Right ventricle myocardium inferior (tissue), 1 donor: ENCODE data around the gene SERAC1. TPM values are rescaled to one million over a fixed set of nuclear protein-coding genes. Genes with fewer than 3 reads are reported as not detected.
A peak's percentile ranks its signal among the peaks of the same experiment; 100 is the strongest.
"Not testable (repeated sequence)": the region's sequence is repeated elsewhere in the genome, so short reads cannot be mapped to it uniquely, and the experiment has no call there.

Experiments used
- ATAC-seq: fragments of 200-7000 bp; cut with Tn5 transposase; one replicate; pipeline ENCODE4 v1.9.1; 2020; ENCODE audit warnings: mild to moderate bottlenecking, moderate library complexity
- DNase-seq: peaks from one replicate; pipeline ENCODE4 v3.0.0; 2021; ENCODE audit errors: missing footprints
- intact Hi-C: fragments of 100-400 bp; cut with DNase I; formaldehyde crosslinking; loops from one replicate; pipeline ENCODE4 v1.11.0; 2022
- long read RNA-seq: library from polyadenylated mRNA; unstranded; transcript quantifications from one replicate; pipeline ENCODE4 v2.0.0, GENCODE V29; 2021
- total RNA-seq: library from RNA; stranded (reverse); fragmentation: NEBNext Ultra II Directional; extraction: Animal tissue kit (Norgen Biotek cat#: 25700); gene quantifications from one replicate; pipeline ENCODE4 v1.2.1, GENCODE V29; 2021
- donor health status: DM: no; HTN: yes; CAD: no; lungs with severe emphysema.

The SERAC1 gene
- total RNA-seq, result 5.5 TPM
- long read RNA-seq, transcript SERAC1-202 (17 exons, 3,940 nt), result major isoform, 6 of 6 reads
- long read RNA-seq, partial matches to known transcripts, result 0 of 6 reads
- long read RNA-seq, other reads (novel, unspliced or antisense), result 0 of 6 reads

GRCh38 chr6:158168040-158168289 is at the start of gene SERAC1:
TSS of gene SERAC1 (minus strand) at chr6:158168262. CDS start at chr6:158158363, 9,899 bp downstream.
- ATAC-seq (no peak), DNase-seq (no peak)
- intact Hi-C loops, result no loop called here

- DNase-seq (peak; percentile 73), ATAC-seq (peak; percentile 90)
- intact Hi-C loops, result no loop called here
These were observed 46.0 kb upstream of the SERAC1 start for GRCh38 chr6:158213925-158214674.

DNA sequence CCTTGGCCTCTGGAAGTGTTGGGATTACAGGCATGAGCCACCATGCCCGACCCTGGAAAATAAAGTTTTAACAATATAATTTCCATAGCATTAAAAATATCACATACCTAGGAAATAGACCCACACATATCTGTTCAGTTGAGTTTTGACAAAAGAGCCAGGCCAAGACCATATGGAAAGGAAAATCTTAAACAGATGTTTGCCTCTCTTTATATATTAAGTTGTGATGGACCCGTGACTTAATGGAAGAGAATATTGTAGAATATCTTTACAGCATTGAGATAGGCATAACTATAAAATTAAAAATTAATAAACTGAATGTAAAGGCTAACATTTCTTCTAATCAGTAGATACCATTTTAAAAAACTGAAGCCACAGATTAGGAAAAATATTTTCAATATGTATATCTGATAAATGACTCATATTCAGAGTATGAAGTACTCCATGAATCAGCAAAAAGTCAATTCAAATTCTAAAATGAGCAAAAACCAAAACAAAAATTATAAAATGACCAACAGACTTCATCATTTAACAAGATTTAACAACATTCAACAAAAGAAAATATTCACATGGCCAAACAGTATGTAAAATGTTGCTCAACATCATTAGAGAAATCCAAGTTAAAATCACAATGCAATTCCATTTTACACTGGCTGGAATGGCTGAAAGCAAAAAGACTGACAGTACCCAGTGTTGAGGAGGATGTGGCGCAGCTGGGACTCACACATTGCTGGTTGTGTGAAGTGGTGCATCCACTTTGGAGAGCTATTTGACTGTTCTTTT is 43.4 kb upstream of the SERAC1 start:
- ATAC-seq (no peak), DNase-seq (no peak)
- intact Hi-C loops, result no loop called here

DNA sequence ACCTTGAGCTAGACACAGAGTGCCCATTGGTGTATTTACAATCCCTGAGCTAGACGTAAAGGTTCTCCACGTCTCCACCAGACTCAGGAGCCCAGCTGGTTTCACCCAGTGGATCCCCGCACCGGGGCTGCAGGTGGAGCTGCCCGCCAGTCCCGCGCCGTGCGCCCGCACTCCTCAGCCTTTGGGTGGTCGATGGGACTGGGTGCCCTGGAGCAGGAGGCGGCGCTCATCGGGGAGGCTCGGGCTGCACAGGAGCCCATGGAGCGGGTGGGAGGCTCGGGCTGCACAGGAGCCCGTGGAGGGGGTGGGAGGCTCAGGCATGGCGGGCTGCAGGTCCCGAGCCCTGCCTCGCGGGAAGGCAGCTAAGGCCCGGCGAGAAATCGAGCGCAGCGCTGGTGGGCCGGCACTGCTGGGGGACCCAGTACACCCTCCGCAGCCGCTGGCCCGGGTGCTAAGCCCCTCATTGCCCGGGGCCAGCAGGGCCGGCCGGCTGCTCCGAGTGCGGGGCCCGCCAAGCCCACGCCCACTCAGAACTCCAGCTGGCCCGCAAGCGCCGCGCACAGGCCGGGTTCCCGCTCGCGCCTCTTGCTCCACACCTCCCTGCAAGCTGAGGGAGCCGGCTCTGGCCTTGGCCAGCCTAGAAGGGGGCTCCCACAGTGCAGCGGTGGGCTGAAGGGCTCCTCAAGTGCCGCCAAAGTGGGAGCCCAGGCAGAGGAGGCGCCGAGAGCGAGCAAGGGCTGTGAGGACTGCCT is 41.7 kb upstream of the SERAC1 start:
- DNase-seq, intact Hi-C loops, ATAC-seq: not testable (repeated sequence)

DNA sequence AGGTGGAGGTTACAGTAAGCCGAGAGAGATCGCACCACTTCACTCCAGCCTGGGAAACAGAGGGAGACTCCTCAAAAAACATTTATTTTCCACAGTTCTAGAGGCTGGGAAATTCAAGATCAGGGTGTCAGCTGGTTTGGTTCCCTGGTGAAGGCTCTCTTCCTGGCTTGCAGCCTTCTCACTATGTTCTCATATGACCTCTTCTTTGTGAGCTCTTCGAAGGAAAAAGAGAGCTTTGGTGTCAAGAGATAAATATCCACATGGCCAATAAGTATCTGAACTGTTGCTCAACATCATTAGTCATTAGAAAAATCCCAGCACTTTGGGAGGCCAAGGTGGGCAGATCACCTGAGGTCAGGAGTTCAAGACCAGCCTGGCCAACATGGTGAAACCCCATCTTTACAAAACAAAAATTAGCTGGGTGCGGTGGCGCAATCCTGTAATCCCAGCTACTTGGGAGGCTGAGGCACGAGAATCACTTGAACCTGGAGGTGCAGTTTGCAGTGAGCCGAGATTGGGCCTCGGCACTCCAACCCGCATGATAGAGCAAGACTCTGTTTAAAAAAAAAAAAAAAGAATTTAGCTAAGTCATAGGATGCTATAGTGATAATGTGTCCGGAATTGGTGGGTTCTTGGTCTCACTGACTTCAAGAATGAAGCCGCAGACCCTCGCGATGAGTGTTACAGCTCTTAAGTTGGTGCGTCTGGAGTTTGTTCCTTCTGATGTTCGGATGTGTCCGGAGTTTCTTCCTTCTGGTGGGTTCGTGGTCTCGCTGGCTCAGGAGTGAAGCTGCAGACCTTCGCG is 40.4 kb upstream of the SERAC1 start:
- DNase-seq, intact Hi-C loops, ATAC-seq: not testable (repeated sequence)

DNA sequence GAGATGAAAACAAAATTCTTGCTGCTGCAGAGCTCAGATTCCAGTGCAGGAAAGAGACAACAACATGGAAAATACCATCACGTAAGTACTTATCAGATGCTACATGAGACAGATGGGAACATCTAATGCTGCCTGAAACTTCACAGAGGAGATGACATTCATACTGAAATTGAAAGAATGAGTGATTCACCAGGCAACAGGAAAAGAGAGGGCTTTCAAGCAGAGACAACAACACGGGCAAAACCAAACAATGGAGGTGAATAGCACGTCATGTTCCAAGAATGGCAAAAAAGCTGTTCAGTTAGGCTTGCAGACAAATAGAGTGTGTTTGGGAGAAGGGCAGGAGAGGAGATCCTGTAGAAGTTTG is 39.3 kb upstream of the SERAC1 start:
- intact Hi-C loops, result no loop called here
- ATAC-seq (no peak), DNase-seq (no peak)

DNA sequence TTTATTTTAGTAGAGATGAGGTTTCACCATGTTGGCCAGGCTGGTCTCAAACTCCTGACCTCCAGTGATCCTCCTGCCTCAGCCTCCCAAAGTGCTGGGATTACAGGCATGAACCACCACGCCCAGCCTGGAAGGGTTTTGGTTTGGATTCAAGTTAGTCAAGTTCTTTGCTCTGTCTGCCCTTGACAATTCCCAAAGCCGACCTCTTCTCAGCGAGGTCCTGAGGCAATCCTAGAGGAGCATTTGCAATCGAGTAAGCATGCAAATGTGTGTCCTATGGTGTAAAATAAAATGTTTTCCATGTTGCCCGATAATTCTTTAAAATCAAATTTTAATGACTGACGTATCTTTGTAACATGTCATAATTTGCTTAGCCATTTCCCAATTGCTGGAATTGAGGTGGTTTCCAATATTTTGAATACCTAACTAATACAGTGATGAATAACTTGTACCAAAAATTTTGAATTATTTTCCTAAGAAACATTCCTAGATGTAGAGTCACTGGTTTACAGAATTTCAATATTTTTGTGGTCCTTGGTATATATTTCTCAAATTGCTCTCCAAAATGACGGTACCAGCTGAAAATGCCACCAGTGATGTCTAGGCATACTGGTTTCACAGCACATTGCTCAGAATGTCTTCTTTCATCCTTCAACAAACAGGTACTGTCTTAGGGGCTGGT is 38.8 kb upstream of the SERAC1 start:
- intact Hi-C loops, result no loop called here
- DNase-seq, result no peak
- no peak for ATAC-seq

GRCh38 chr6:158205169-158205944 is 37.3 kb upstream of the SERAC1 start:
- ATAC-seq, result no peak
- no peak for DNase-seq
- intact Hi-C loops, result no loop called here

- intact Hi-C loops, result no loop called here
- DNase-seq (no peak), ATAC-seq (no peak)
These were observed 30.4 kb upstream of the SERAC1 start for GRCh38 chr6:158198461-158198860.

DNA sequence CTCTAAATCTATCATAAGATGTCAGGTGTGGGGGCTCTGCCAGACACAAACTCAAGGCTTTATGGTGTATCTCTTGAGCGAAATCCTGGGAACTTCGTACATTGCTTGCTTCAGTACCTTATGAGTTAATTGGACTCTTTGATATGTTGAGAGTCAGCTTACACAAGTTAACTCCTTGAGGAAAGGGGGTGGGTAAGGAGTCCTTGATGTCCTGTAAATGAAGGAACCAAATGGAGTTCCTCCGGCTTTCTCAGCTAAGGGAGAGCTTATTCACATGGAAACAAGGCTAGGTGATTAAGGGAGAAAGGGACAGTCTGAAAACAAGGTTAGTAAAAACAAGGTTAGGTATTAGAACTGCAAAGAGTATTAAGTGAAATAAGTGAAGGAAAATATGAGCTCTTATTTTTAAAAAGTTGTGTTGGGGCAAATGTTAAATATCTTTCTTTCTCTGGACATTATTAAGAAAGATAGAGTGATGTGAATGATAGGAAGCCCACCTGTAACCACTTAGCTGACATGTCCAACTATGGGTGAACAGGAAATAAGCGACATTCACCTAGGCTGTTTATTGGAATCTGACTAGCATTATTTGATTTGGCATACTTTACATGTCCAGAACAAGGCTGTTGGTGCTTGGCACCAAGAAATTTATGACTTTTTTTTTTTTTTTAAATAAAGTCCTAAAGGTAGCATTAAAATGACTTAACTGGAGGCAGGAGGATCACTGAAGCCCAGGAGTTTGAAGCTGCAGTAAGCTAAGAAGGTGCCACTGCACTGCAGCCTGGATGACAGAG is 26.6 kb upstream of the SERAC1 start:
- DNase-seq, result no peak
- ATAC-seq, result no peak
- intact Hi-C loops, result no loop called here

GRCh38 chr6:158191761-158192160 is 23.7 kb upstream of the SERAC1 start:
- DNase-seq (no peak), ATAC-seq (no peak)
- intact Hi-C loops, result no loop called here

DNA sequence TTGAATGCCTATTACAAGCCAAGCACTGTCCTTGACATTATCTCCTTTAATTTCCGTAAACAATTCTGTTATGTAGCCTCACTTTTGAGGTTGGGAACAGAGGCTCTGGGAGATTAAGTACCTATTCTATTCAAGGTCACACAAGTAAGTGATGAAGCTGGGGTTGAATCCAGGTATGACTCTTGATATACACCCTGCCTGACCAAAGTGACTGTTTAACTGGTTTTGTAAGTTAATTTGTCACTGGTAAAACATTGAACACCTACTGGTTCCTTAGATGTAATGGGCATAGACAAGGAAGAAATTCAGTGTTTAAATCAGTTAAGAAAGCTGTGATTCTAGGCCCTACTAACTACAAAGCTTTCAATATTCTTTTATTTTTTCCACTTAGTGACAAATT is 23.0 kb upstream of the SERAC1 start:
- no peak for ATAC-seq
- intact Hi-C loops, result no loop called here

GRCh38 chr6:158188591-158188990 is 20.5 kb upstream of the SERAC1 start:
- ATAC-seq (no peak), DNase-seq (no peak)
- intact Hi-C loops, result no loop called here

More for the DNA sequence above, 23.0 kb upstream of the SERAC1 start:
- DNase-seq, result no peak

GRCh38 chr6:158185729-158186456 is 17.8 kb upstream of the SERAC1 start:
- no peak for ATAC-seq
- intact Hi-C loops, result no loop called here
- DNase-seq, result no peak

DNA sequence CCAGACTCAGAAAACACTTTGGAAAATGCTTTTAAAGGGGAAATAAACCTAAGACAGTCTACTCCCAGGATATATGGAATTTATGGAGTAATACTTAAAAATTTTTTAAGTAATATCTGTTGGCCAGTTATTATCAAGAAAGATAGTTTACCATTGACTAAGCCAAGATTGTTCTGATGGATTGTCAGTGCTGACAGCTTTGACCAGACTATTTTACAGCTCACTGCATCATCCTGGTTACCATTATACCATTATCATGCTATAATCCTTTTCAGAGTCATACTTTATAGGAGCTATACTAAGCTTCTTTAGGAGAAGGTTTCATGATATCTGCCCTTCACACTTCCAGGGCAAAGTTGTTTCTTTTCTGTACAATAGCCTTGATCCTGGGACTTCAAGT is 16.5 kb upstream of the SERAC1 start:
- intact Hi-C loops, result no loop called here
- no peak for ATAC-seq
- no peak for DNase-seq
